Heart left ventricle (tissue), 16 donors: ENCODE results near the gene MRPL24. TPM values are rescaled to one million over a fixed set of nuclear protein-coding genes. Genes with fewer than 3 reads are reported as not detected.

ENCODE experiments used
- ATAC-seq, 4 donors: fragments of 200-7000 bp; cut with Tn5 transposase; one replicate each; pipeline ENCODE4 v1.9.1; 2020 to 2022; ENCODE audit warnings: moderate library complexity in 4 of 4, mild to moderate bottlenecking in 3 of 4, moderate number of reproducible peaks in 1 of 4
- DNase-seq, 5 donors: peaks; one replicate each; pipeline ENCODE4 v3.0.0-alpha.2; 2020
- H3K27ac ChIP-seq, 12 donors: fragments of 200-600 bp; sonication (generic) in 4 of 12; one replicate each; pipeline versions ENCODE4 v1.5.0 to v1.8.0; 2016 to 2022; ENCODE audit warnings: mild to moderate bottlenecking in 2 of 12
- H3K27me3 ChIP-seq, 9 donors: fragments of 200-600 bp; sonication (generic) in 2 of 9; one replicate each; pipeline versions ENCODE4 v1.5.1 to v1.8.0; 2016 to 2022; ENCODE audit warnings: mild to moderate bottlenecking in 3 of 9
- H3K36me3 ChIP-seq, 9 donors: fragments of 200-600 bp; sonication (generic) in 2 of 9; one replicate each; pipeline versions ENCODE4 v1.5.0 to v1.8.0; 2018 to 2022; ENCODE audit warnings: mild to moderate bottlenecking in 2 of 9
- H3K4me1 ChIP-seq, 12 donors: fragments of 200-600 bp; sonication (generic) in 4 of 12; one replicate each; pipeline versions ENCODE4 v1.5.0 to v1.8.0; 2016 to 2022; ENCODE audit warnings: mild to moderate bottlenecking in 3 of 12
- H3K4me3 ChIP-seq, 12 donors: fragments of 200-600 bp; sonication (generic) in 4 of 12; one replicate each; pipeline versions ENCODE4 v1.5.0 to v1.8.0; 2017 to 2022; ENCODE audit warnings: mild to moderate bottlenecking in 9 of 12, moderate library complexity in 4 of 12
- H3K9me3 ChIP-seq, 12 donors: fragments of 200-600 bp; sonication (generic) in 4 of 12; one replicate each; pipeline versions ENCODE4 v1.5.0 to v1.8.0; 2016 to 2022; ENCODE audit warnings: mild to moderate bottlenecking in 1 of 12
- POLR2A ChIP-seq, 2 donors: fragments of 450-650 bp; IDR thresholded peaks; one replicate each; pipeline ENCODE4 v1.6.1; 2017; ENCODE audit warnings: antibody characterized with exemption in 2 of 2, mild to moderate bottlenecking in 2 of 2, moderate library complexity in 2 of 2
- WGBS, 4 donors: extraction: QIAGEN DNeasy Blood & Tissue Kit in 2 of 4; methylation state at CpG; one replicate each; pipeline versions ENCODE4 v1.1.5 to v1.1.7; 2013 to 2018; 5-methylcytosine and 5-hydroxymethylcytosine counted together
- intact Hi-C, 10 donors: fragments of 100-400 bp; cut with DNase I; formaldehyde crosslinking; loops; one replicate each; pipeline versions ENCODE4 v1.11.1 to v1.14.2; 2022
- long read RNA-seq, 3 donors: library from polyadenylated mRNA; unstranded; transcript quantifications; one replicate each; pipeline ENCODE4 v2.0.0, GENCODE V29; 2020 to 2021
- polyA plus RNA-seq, 2 donors: library from polyadenylated mRNA; stranded (reverse); fragments of 200-250 nt; gene quantifications; one replicate each; pipeline ENCODE4 v1.2.3, GENCODE V29; 2013
- total RNA-seq, 9 donors: library from RNA; depleted of rRNA in 2 of 9; stranded (reverse); fragments of >200 nt in 2 of 9; fragmentation: NEBNext Ultra II Directional in 3 of 9; extraction: Animal tissue kit (Norgen Biotek cat#: 25700) in 3 of 9; gene quantifications; one replicate each; pipeline versions ENCODE4 v1.1.0 to v1.2.4, GENCODE V29; 2016 to 2023
- TF ChIP-seq, protein P1 (sequence below), 12 donors: fragments of 200-600 bp; sonication (generic) in 4 of 12; IDR thresholded peaks; one replicate each; pipeline versions ENCODE4 v1.5.0 to v1.8.0; 2018 to 2022; ENCODE audit warnings: antibody characterized with exemption in 12 of 12, mild to moderate bottlenecking in 5 of 12
- donor health status: ischemic (EF 13 %, LVEDD 7.1; RV severe dilation, severe dysfunction).
- donor health status: healthy with polysubstance abuse.
- donor health status: DM: no; HTN: yes; CAD: no.
- donor health status: DM: no; HTN: no; CAD: no.
- donor health status: ischemic (EF 25% LVEDD 6.9; RV normal size, moderate dysfunction).
- donor health status: ischemic (EF 25% LVEDD 5.7; RV mildly dilated, moderate dysfunction).
- donor health status: healthy.
- donor health status: DM: yes; HTN: yes; CAD: no.
- donor health status: ischemic (EF 35%, LVEDD 5.7; RV mildly dilated, moderate dysfunction).
- donor health status: nonischemic (EF 11% LVEDD 7.7; RV severe dilation, severe dysfunction).
- donor health status: DM: yes; HTN: yes; CAD: no.
- donor health status: PGD.
- donor health status: ischemic (EF 29% LVEDD 5.4; RV normal size, mild dysfunction).
- donor health status: nonischemic (EF 23%, LVEDD 6.1; RV moderate dilation, normal function).

The MRPL24 gene
- 100 to 1,000 TPM in 1 of 9 donors, 10 to 100 TPM in 8; 74.8 to 117 (median 79.6) TPM for total RNA-seq
- 100 to 1,000 TPM; 135 to 230 TPM for polyA plus RNA-seq
- long read RNA-seq, donor 1, transcript MRPL24-202 (6 exons, 883 nt) = major isoform, 16 of 36 reads
- long read RNA-seq, donor 1, transcript MRPL24-201 (6 exons, 883 nt) = minor isoform, 15 of 36 reads
- long read RNA-seq, donor 1, partial matches to known transcripts = 3 of 36 reads
- long read RNA-seq, donor 1, other reads (novel, unspliced or antisense) = 2 of 36 reads
- long read RNA-seq, donor 2, transcript MRPL24-202 (6 exons, 883 nt) = major isoform, 38 of 71 reads
- long read RNA-seq, donor 2, transcript MRPL24-201 (6 exons, 883 nt) = minor isoform, 27 of 71 reads
- long read RNA-seq, donor 2, partial matches to known transcripts = 3 of 71 reads
- long read RNA-seq, donor 2, other reads (novel, unspliced or antisense) = 3 of 71 reads
- long read RNA-seq, donor 3, transcript MRPL24-201 (6 exons, 883 nt) = minor isoform, 9 of 35 reads
- long read RNA-seq, donor 3, transcript MRPL24-202 (6 exons, 883 nt) = major isoform, 15 of 35 reads
- long read RNA-seq, donor 3, partial matches to known transcripts = 4 of 35 reads
- long read RNA-seq, donor 3, other reads (novel, unspliced or antisense) = 6 of 35 reads

DNA sequence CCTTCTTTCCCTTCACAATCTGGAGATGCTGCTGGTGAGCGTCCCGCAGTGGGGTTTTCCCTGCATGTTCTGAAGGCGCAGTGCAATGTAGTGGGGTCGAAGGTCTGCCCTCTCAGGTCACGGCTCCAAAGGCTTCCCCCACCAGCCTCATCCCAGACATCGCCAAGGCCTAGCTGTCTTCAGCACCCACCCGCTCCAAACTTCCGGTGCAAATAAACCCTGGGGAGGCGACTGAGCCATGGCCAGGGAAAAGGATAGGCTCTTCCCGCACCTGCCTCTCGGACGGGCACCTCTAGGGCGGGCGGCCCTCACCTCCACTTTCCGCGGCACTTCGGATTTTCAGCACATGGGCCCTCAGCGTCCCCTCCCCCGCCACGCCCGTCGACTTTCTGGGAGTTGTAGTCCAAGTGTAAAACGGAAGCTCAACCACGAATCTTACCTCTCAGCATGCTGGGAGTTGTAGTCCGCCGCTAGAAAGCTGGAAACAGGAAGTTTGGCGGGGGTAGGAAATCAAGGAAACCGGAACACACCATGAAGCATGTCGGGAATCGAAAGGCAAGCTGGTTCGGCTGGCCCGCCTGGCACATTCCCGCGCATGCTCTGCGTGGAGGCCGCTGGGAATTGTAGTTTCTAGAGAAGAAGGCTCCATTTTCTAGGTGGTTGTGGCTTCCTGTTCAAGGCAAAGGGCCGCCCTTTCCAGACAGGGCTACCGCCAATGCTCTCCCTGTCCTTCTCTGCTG, at the start of gene MRPL24:
MRPL24 (minus strand) TSS at position 348 of the 740 bp plus-strand sequence. CDS start 2,384 bp downstream, outside the sequence.
- H3K27ac ChIP-seq = peak within 1 kb of the TSS; percentile 66 to 94 (median 88)
- peak within 1 kb of the TSS; percentile 41 to 94 (median 74) for H3K4me3 ChIP-seq
- DNase-seq (peak; percentile 97 to 98 (median 98)), ATAC-seq (peak; percentile 92 to 97 (median 94))
- no peaks in the 10 kb centered on the region for H3K9me3 ChIP-seq
- peaks cover 0 to 60% (median 48%) of the 10 kb centered on the region in 9 donors for H3K36me3 ChIP-seq
- TF ChIP-seq POLR2A (IDR thresholded peaks at IDR 0.05) = peak in 1 of 2 donors; percentile 47
- TF ChIP-seq, protein P1, sequence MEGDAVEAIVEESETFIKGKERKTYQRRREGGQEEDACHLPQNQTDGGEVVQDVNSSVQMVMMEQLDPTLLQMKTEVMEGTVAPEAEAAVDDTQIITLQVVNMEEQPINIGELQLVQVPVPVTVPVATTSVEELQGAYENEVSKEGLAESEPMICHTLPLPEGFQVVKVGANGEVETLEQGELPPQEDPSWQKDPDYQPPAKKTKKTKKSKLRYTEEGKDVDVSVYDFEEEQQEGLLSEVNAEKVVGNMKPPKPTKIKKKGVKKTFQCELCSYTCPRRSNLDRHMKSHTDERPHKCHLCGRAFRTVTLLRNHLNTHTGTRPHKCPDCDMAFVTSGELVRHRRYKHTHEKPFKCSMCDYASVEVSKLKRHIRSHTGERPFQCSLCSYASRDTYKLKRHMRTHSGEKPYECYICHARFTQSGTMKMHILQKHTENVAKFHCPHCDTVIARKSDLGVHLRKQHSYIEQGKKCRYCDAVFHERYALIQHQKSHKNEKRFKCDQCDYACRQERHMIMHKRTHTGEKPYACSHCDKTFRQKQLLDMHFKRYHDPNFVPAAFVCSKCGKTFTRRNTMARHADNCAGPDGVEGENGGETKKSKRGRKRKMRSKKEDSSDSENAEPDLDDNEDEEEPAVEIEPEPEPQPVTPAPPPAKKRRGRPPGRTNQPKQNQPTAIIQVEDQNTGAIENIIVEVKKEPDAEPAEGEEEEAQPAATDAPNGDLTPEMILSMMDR (IDR thresholded peaks at IDR 0.05) = no peak
- intact Hi-C loops = loop anchor here in 5 of 10 donors (1.0 to 2.0 kb wide), 3 partner anchors 13 to 26 kb away; partner anchors contain the start of genes PRCC (in 5 of the 5), ISG20L2 (in 1 of the 5) and METTL25B (in 1 of the 5)
- peaks cover 5 to 34% (median 27%) of the 10 kb centered on the region in 12 donors for H3K4me1 ChIP-seq
- no peaks in the 10 kb centered on the region for H3K27me3 ChIP-seq
- WGBS, 4 donors = 0% methylated on average over 22 to 38 of the region's 38 CpGs

DNA sequence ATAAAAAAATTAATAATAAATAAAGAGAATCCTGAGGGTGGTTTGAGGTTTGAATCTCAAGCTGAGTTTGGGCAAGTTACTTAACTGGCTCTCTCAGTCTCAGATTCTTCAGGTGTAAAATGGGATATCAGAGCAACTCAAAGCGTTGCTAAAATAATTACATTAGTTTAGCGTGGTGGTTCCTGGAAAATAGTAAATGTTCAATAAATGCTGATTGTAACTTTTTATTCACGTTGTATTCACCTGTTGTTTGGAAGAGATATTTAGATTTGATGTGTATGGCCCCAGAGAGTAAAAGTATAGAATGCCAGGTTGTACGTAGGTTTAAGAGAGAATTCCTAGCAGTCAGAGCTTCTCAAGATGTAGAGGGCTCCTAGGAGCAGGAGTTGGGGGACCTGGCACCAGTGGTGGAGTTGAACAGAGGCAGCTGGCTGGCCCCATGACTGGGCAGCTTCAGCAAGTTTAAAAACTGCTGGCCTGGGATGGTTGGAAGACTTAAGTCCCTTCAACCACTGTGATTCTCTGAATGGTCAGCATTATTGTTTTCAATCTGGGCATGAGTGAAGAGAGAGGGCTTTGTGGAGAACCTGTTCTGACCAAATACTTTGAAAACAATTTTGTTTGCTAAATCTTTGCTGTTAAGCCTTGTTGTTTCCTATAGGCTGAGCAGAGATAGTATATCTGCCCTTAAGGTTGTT, 48.9 kb upstream of the MRPL24 start:
- Histone ChIP-seq H3K27ac (no peak overlapping the region), H3K4me3 (no peak overlapping the region), H3K36me3 (peaks cover 0 to 95% (median 87%) of the 10 kb centered on the region in 9 donors), H3K27me3 (no peaks in the 10 kb centered on the region), H3K4me1 (peaks cover 0 to 5% (median 0%) of the 10 kb centered on the region in 12 donors), H3K9me3 (no peaks in the 10 kb centered on the region)
- no peak for TF ChIP-seq POLR2A (IDR thresholded peaks at IDR 0.05)
- TF ChIP-seq, protein P1 (IDR thresholded peaks at IDR 0.05) = no peak
- ATAC-seq (no peak), DNase-seq (no peak)
- intact Hi-C loops = no loop called here
- WGBS, 4 donors = 83 to 96% (median 91%) methylated on average over 4 of the region's 4 CpGs

DNA sequence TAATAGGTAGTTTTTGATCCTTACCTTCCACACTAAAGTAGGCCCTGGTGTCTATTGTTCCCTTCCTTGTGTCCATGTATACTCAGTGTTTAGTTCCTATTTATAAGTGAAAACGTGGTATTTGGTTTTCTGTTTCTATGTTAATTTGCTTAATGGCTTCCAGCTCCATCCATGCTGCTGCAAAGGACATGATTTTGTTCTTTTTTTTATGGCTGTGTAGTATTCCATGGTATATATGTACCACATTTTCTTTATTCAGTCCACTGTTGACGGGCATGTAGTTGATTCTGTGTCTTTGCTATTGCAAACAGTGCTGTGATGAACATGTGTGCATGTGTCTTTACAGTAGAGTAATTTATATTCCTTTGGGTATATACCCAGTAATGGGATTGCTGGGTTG, 47.2 kb upstream of the MRPL24 start:
- intact Hi-C loops = no loop called here

More for the DNA sequence above, 47.2 kb upstream of the MRPL24 start:
- 91 to 97% (median 95%) methylated on average over 2 of the region's 2 CpGs for WGBS, 4 donors
- peaks cover 0 to 95% (median 87%) of the 10 kb centered on the region in 9 donors for H3K36me3 ChIP-seq
- H3K27ac ChIP-seq = no peak overlapping the region
- no peaks in the 10 kb centered on the region for H3K27me3 ChIP-seq
- TF ChIP-seq, protein P1 (IDR thresholded peaks at IDR 0.05) = no peak
- TF ChIP-seq POLR2A (IDR thresholded peaks at IDR 0.05) = no peak
- H3K4me1 ChIP-seq = peaks cover 0 to 5% (median 0%) of the 10 kb centered on the region in 12 donors
- no peak overlapping the region for H3K4me3 ChIP-seq
- H3K9me3 ChIP-seq = no peaks in the 10 kb centered on the region
- no peak for DNase-seq
- ATAC-seq = no peak
